NCI-H2171 treated with DMSO at 0.1 percent for 48 hours (cell line): Measurements from ENCODE around the gene ZPBP.
A peak's percentile ranks its signal among the peaks of the same experiment; 100 is the strongest.
"Not testable (repeated sequence)": the region's sequence is repeated elsewhere in the genome, so short reads cannot be mapped to it uniquely, and the experiment has no call there.

Experiments
- DNase-seq: peaks from one replicate; lab custom pipeline; 2025; lab: John Stamatoyannopoulos, UW

The ZPBP gene

GRCh38 chr7:50041165-50041564 is 51.9 kb downstream of the ZPBP start:
- not testable (repeated sequence) for DNase-seq

GRCh38 chr7:50037086-50037485 is 56.0 kb downstream of the ZPBP start:
- DNase-seq = no peak

- DNase-seq = no peak
These were observed 70.1 kb downstream of the ZPBP start for GRCh38 chr7:50022991-50023390.

GRCh38 chr7:50022451-50022850 is 70.6 kb downstream of the ZPBP start:
- no peak for DNase-seq

GRCh38 chr7:49995681-49996080 is 97.4 kb downstream of the ZPBP start:
- DNase-seq = no peak

- no peak for DNase-seq
These were observed 106.9 kb downstream of the ZPBP start for GRCh38 chr7:49986191-49986590.

GRCh38 chr7:49980465-49980864 is 112.6 kb downstream of the ZPBP start:
- peak; percentile 34 for DNase-seq

- DNase-seq = no peak
These were observed 116.8 kb downstream of the ZPBP start for GRCh38 chr7:49976238-49976637.

- DNase-seq = no peak
These were observed 119.0 kb downstream of the ZPBP start for GRCh38 chr7:49974035-49974434.

- DNase-seq = no peak
These were observed 155.4 kb downstream of the ZPBP start for GRCh38 chr7:49937608-49938007.

- no peak for DNase-seq
These were observed 161.4 kb downstream of the ZPBP start for GRCh38 chr7:49931627-49932026.

GRCh38 chr7:49928787-49929186 is 164.3 kb downstream of the ZPBP start:
- no peak for DNase-seq

GRCh38 chr7:49927631-49928030 is 165.4 kb downstream of the ZPBP start:
- DNase-seq = no peak

- DNase-seq = no peak
These were observed 166.3 kb downstream of the ZPBP start for GRCh38 chr7:49926720-49927119.

GRCh38 chr7:49911909-49912308 is 181.1 kb downstream of the ZPBP start:
- peak; percentile 41 for DNase-seq

- no peak for DNase-seq
These were observed 198.5 kb downstream of the ZPBP start for GRCh38 chr7:49894543-49894942.

GRCh38 chr7:49893131-49893530 is 199.9 kb downstream of the ZPBP start:
- no peak for DNase-seq

- DNase-seq = no peak
These were observed 200.6 kb downstream of the ZPBP start for GRCh38 chr7:49892481-49892880.
